PC-3 (cell line): ENCODE results near the gene LGALS9. TPM values are rescaled to one million over a fixed set of nuclear protein-coding genes. Genes with fewer than 3 reads are reported as not detected.
A peak's percentile ranks its signal among the peaks of the same experiment; 100 is the strongest.

Experiments
- ATAC-seq: fragments of 200-7000 bp; cut with Tn5 transposase; 2 replicates; pipeline ENCODE4 v1.9.1; 2020; ENCODE audit warnings: mild to moderate bottlenecking, moderate library complexity
- BruUV-seq: library from RNA; stranded (reverse); fragments of 400-500 nt; replicated peaks from 2 replicates; lab custom pipeline; 2021; lab: Mats Ljungman, UMichigan
- CTCF ChIA-PET: fragments of 300-600 bp; sonication (Branson Sonifier 250); formaldehyde crosslinking; loops from one replicate; lab custom pipeline; 2022; ENCODE audit warnings: antibody characterized with exemption; lab: Charles Lee
- POLR2A ChIA-PET: fragments of 300-600 bp; sonication (Branson Sonifier 250); formaldehyde crosslinking; loops from one replicate; lab custom pipeline; 2022; ENCODE audit warnings: antibody characterized with exemption; ENCODE audit not compliant: unreplicated experiment; lab: Charles Lee
- DNase-seq: peaks from one replicate; pipeline ENCODE4 v3.0.0-alpha.2; 2015
- H2AFZ ChIP-seq: fragments of 300-600 bp; sonication (generic); 2 replicates; pipeline ENCODE4 v1.6.0; 2016; ENCODE audit warnings: antibody characterized with exemption, low read length
- H3F3A ChIP-seq: fragments of 300-600 bp; sonication (generic); one replicate; pipeline ENCODE4 v1.6.0; 2017; ENCODE audit warnings: antibody characterized with exemption, low read length, control low read depth, mild to moderate bottlenecking; ENCODE audit not compliant: unreplicated experiment
- H3K27ac ChIP-seq: fragments of 300-600 bp; sonication (generic); 2 replicates; pipeline ENCODE4 v1.5.1; 2016; ENCODE audit warnings: mild to moderate bottlenecking, low read length
- H3K27me3 ChIP-seq: fragments of 300-600 bp; sonication (generic); 2 replicates; pipeline ENCODE4 v1.6.1; 2016; ENCODE audit warnings: low read length, mixed read lengths
- H3K36me3 ChIP-seq: fragments of 300-600 bp; sonication (generic); 2 replicates; pipeline ENCODE4 v1.6.1; 2016; ENCODE audit warnings: low read depth, mixed run types, low read length, mixed read lengths
- H3K4me1 ChIP-seq: fragments of 300-600 bp; sonication (generic); 2 replicates; pipeline ENCODE4 v1.5.1; 2016; ENCODE audit warnings: low read length; ENCODE audit not compliant: insufficient read depth
- H3K4me2 ChIP-seq: fragments of 300-600 bp; sonication (generic); 2 replicates; pipeline ENCODE4 v1.6.0; 2016; ENCODE audit warnings: low read length
- H3K4me3 ChIP-seq: fragments of 300-600 bp; sonication (generic); 2 replicates; pipeline ENCODE4 v1.5.1; 2016; ENCODE audit warnings: mild to moderate bottlenecking, low read length, mixed read lengths
- H3K79me2 ChIP-seq: fragments of 300-600 bp; sonication (generic); 2 replicates; pipeline ENCODE4 v1.6.1; 2017; ENCODE audit warnings: low read length, mixed read lengths
- H3K9ac ChIP-seq: fragments of 300-600 bp; sonication (generic); 2 replicates; pipeline ENCODE4 v1.6.0; 2016; ENCODE audit warnings: mild to moderate bottlenecking, low read length
- H3K9me2 ChIP-seq: fragments of 300-600 bp; sonication (generic); replicated peaks from 2 replicates; pipeline ENCODE4 v1.6.1; 2016; ENCODE audit warnings: mixed run types, low read length, mixed read lengths
- H3K9me3 ChIP-seq: fragments of 300-600 bp; sonication (generic); 2 replicates; pipeline ENCODE4 v1.6.1; 2016; ENCODE audit warnings: low read length, mixed read lengths
- H4K20me1 ChIP-seq: fragments of 300-600 bp; sonication (generic); 2 replicates; pipeline ENCODE4 v1.6.1; 2016; ENCODE audit warnings: low read length, mixed read lengths
- EZH2 ChIP-seq: fragments of 300-600 bp; sonication (generic); IDR thresholded peaks from one replicate; pipeline ENCODE4 v1.6.1; 2017; ENCODE audit warnings: antibody characterized with exemption, mild to moderate bottlenecking, low read length; ENCODE audit not compliant: unreplicated experiment
- EZH2phosphoT487 ChIP-seq: fragments of 300-600 bp; sonication (generic); IDR thresholded peaks from 2 replicates; pipeline ENCODE4 v1.6.1; 2018; ENCODE audit warnings: mild to moderate bottlenecking, antibody characterized with exemption, low read length, borderline replicate concordance
- intact Hi-C: fragments of 100-400 bp; cut with micrococcal nuclease; formaldehyde crosslinking; loops from 2 replicates; pipeline ENCODE4 v1.9.0; 2023
- total RNA-seq: library from RNA; depleted of rRNA; stranded (reverse); fragments of >200 nt; gene quantifications from 2 replicates; pipeline ENCODE4 v1.2.3, GENCODE V29; 2014
- TF ChIP-seq, protein P1 (sequence below): fragments of 300-600 bp; sonication (generic); conservative IDR thresholded peaks from 2 replicates; pipeline ENCODE4 v1.5.1; 2017; ENCODE audit warnings: antibody characterized with exemption, low read depth, mild to moderate bottlenecking, low read length

LGALS9 gene
- total RNA-seq, 1 experiment from 2014 or later = 1.1 TPM

DNA sequence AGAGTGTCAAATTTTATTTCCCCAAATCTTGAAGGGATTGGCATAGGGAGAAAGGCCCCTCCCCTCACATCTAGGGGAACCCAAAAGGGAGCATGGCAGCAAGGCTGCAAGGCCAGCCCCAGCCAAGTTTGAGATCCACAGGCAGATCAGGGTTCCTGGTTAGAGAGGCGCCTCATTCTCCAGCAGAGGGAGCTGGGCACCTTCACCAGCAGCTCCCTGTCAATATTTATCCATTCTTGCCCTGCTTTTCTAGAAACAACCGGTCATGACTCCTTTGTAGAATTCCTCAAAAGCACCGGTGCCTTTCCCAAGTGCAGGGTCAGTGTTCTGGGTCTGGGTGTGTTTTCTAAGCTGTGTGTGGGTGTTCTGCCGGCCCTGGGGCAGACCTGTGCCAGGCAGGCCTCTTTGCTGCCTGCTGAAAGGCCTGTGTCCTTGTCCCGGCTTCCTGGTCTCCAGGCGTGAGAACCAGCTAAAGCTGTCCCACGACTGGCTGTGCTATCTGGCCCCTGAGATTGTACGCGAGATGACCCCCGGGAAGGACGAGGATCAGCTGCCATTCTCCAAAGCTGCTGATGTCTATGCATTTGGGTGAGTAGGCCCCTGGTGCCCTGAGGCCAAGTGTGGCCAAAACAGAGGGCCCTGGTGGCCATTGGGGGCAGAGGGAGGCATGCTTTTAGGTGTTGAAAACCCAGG lies 21.2 kb upstream of the LGALS9 start:
- no TSS peak for BruUV-seq
- no peaks in the 10 kb centered on the region for H3K36me3 ChIP-seq
- ChIA-PET CTCF (no interaction called here), POLR2A (no interaction called here)
- TF ChIP-seq, protein P1, sequence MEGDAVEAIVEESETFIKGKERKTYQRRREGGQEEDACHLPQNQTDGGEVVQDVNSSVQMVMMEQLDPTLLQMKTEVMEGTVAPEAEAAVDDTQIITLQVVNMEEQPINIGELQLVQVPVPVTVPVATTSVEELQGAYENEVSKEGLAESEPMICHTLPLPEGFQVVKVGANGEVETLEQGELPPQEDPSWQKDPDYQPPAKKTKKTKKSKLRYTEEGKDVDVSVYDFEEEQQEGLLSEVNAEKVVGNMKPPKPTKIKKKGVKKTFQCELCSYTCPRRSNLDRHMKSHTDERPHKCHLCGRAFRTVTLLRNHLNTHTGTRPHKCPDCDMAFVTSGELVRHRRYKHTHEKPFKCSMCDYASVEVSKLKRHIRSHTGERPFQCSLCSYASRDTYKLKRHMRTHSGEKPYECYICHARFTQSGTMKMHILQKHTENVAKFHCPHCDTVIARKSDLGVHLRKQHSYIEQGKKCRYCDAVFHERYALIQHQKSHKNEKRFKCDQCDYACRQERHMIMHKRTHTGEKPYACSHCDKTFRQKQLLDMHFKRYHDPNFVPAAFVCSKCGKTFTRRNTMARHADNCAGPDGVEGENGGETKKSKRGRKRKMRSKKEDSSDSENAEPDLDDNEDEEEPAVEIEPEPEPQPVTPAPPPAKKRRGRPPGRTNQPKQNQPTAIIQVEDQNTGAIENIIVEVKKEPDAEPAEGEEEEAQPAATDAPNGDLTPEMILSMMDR = peak; percentile 71
- TF ChIP-seq EZH2 (no peak), EZH2phosphoT487 (no peak)
- DNase-seq (peak; percentile 50), ATAC-seq (peak; percentile 67)
- H3K4me1 ChIP-seq = peaks cover 8% of the 10 kb centered on the region
- no peak overlapping the region for H3K9ac ChIP-seq
- no peaks in the 10 kb centered on the region for H3K79me2 ChIP-seq
- H3K9me3 ChIP-seq = no peaks in the 10 kb centered on the region
- no peak overlapping the region for H3K4me3 ChIP-seq
- H3K9me2 ChIP-seq = no peaks in the 10 kb centered on the region
- no peak overlapping the region for H3K27ac ChIP-seq
- H3K27me3 ChIP-seq = no peaks in the 10 kb centered on the region
- H3K4me2 ChIP-seq = no peak overlapping the region
- H2AFZ ChIP-seq = no peak overlapping the region
- intact Hi-C loops = no loop called here
- H4K20me1 ChIP-seq = no peaks in the 10 kb centered on the region
- H3F3A ChIP-seq = no peaks in the 10 kb centered on the region

DNA sequence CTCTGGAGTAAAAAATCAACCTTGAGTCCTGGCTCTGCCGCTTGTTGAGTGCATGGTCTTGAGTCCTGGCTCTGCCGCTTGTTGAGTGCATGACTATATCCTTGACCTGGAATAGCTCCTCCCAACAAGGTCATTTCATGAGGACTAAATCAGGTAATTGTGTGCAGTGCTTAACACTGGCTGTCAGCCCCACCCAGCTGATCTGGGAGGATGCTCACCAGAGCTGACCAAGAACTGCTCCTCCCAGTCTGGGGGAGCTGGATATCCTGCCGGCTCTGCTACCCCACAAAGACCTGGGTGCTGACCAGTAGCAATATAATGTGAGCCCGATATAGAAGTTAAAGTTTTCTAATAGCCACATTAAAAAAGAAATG lies 20.7 kb upstream of the LGALS9 start:
- TF ChIP-seq EZH2 = no peak
- ChIA-PET CTCF (no interaction called here), POLR2A (no interaction called here)
- no peak overlapping the region for H2AFZ ChIP-seq
- no peaks in the 10 kb centered on the region for H3F3A ChIP-seq
- H3K36me3 ChIP-seq = no peaks in the 10 kb centered on the region
- H3K27ac ChIP-seq = no peak overlapping the region
- peaks cover 7% of the 10 kb centered on the region for H3K4me1 ChIP-seq
- H4K20me1 ChIP-seq = no peaks in the 10 kb centered on the region
- H3K4me3 ChIP-seq = no peak overlapping the region
- H3K9me2 ChIP-seq = no peaks in the 10 kb centered on the region
- DNase-seq = no peak
- no TSS peak for BruUV-seq
- no peak overlapping the region for H3K9ac ChIP-seq
- no peaks in the 10 kb centered on the region for H3K9me3 ChIP-seq
- H3K27me3 ChIP-seq = no peaks in the 10 kb centered on the region
- intact Hi-C loops = no loop called here
- no peaks in the 10 kb centered on the region for H3K79me2 ChIP-seq
- no peak overlapping the region for H3K4me2 ChIP-seq
- ATAC-seq = no peak

GRCh38 chr17:27612160-27612770 lies 18.7 kb upstream of the LGALS9 start:
- Histone ChIP-seq H3K9me3 (no peaks in the 10 kb centered on the region), H4K20me1 (no peaks in the 10 kb centered on the region), H3K9me2 (no peaks in the 10 kb centered on the region), H3K27ac (no peak overlapping the region), H3F3A (no peaks in the 10 kb centered on the region), H3K79me2 (no peaks in the 10 kb centered on the region), H3K9ac (no peak overlapping the region), H3K4me1 (peaks cover 7% of the 10 kb centered on the region), H3K36me3 (no peaks in the 10 kb centered on the region), H3K4me2 (no peak overlapping the region), H3K4me3 (no peak overlapping the region), H3K27me3 (no peaks in the 10 kb centered on the region), H2AFZ (no peak overlapping the region)
- TF ChIP-seq, protein P1 = no peak
- TF ChIP-seq EZH2phosphoT487 (no peak), EZH2 (no peak)
- intact Hi-C loops = no loop called here
- POLR2A ChIA-PET = no interaction called here
- DNase-seq (no peak), ATAC-seq (no peak)
- CTCF ChIA-PET = no interaction called here
- BruUV-seq = no TSS peak
